ENCODE data around the gene UBTD2. TPM values are rescaled to one million over a fixed set of nuclear protein-coding genes. Genes with fewer than 3 reads are reported as not detected.
A peak's percentile ranks its signal among the peaks of the same experiment; 100 is the strongest.

UBTD2 gene
- total RNA-seq, 1 donor from 2014 or later = 45.9 TPM

DNA sequence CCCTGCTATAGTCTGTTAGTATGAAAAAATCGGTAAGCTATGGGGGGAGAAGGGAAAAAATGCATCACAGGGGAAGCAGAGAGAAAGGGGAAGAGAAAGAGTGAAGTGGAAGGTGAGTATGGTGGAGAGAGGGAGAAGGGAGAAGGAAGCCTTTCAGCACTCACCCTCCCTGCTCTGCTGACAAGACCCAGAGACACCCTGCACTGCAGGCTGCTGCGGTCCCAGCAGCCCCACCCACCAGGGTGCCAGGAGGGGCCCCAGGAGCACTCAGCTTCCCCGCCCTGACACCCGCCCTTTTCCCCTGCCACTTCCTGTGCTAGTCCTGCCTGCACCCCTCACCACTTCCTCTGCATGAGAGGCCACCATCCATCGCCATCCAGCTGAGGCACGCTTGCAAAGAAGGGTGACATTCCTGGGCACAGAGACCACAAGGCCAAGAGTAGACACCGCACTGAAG, 108.3 kb downstream of the UBTD2 start:
- H3K9me3 ChIP-seq (ENCODE audit: control insufficient read depth in 3 of 3, low read length in 3 of 3) = no peaks in the 10 kb centered on the region
- H3K27ac ChIP-seq (ENCODE audit: low read depth, low read length) = no peak overlapping the region
- H3K9ac ChIP-seq (ENCODE audit: low read depth in 1 of 3, low read length in 3 of 3) = peak overlapping the region in 1 of 3 donors; percentile 12
- H3K36me3 ChIP-seq (ENCODE audit: control insufficient read depth in 3 of 3, insufficient read depth in 3 of 3, low read length in 3 of 3) = no peaks in the 10 kb centered on the region
- H3K4me1 ChIP-seq (ENCODE audit: control insufficient read depth in 3 of 3, insufficient read depth in 3 of 3, low read length in 3 of 3) = peaks cover 30 to 59% (median 31%) of the 10 kb centered on the region in 3 donors
- no peak overlapping the region for H3K4me3 ChIP-seq (ENCODE audit: low read length in 3 of 3)
- H3K27me3 ChIP-seq (ENCODE audit: control insufficient read depth in 3 of 3, insufficient read depth in 3 of 3, low read length in 3 of 3) = no peaks in the 10 kb centered on the region

DNA sequence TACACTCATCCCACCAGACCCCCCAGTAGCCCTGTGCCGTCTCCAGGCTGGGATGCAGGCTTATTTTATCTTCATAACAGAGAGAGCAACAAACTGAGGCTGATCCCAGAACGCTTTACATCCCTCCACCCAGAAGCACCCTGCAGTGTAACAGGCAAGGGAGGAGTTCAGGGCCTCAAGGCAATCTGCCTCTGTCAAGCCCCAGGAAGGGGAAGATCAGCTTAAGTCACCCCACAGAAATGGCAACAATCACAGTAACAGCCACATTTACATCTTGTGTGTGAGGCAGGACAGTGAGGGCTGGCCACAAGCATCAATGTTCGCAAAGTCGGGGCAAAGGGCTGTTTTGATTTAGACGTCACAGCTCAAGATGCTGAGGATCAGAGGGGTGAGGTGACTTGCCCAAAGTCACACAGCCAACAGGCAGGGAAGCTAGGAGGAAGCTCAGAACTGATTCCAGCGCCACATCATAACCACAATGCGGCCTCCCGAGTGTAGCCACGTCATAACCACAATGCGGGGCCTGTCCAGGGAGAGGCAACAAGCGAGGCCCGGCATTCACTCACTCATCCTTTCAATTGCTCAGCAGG, 109.9 kb downstream of the UBTD2 start:
- peaks cover 38 to 65% (median 39%) of the 10 kb centered on the region in 3 donors for H3K4me1 ChIP-seq (ENCODE audit: control insufficient read depth in 3 of 3, insufficient read depth in 3 of 3, low read length in 3 of 3)
- H3K9me3 ChIP-seq (ENCODE audit: control insufficient read depth in 3 of 3, low read length in 3 of 3) = no peaks in the 10 kb centered on the region
- no peak overlapping the region for H3K4me3 ChIP-seq (ENCODE audit: low read length in 3 of 3)
- H3K27me3 ChIP-seq (ENCODE audit: control insufficient read depth in 3 of 3, insufficient read depth in 3 of 3, low read length in 3 of 3) = no peaks in the 10 kb centered on the region
- H3K36me3 ChIP-seq (ENCODE audit: control insufficient read depth in 3 of 3, insufficient read depth in 3 of 3, low read length in 3 of 3) = no peaks in the 10 kb centered on the region
- no peak overlapping the region for H3K27ac ChIP-seq (ENCODE audit: low read depth, low read length)
- H3K9ac ChIP-seq (ENCODE audit: low read depth in 1 of 3, low read length in 3 of 3) = peak overlapping the region in 2 of 3 donors; percentile 36 to 40

- Histone ChIP-seq H3K4me3 (ENCODE audit: low read length in 3 of 3) (no peak overlapping the region), H3K36me3 (ENCODE audit: control insufficient read depth in 3 of 3, insufficient read depth in 3 of 3, low read length in 3 of 3) (no peaks in the 10 kb centered on the region), H3K9me3 (ENCODE audit: control insufficient read depth in 3 of 3, low read length in 3 of 3) (no peaks in the 10 kb centered on the region), H3K4me1 (ENCODE audit: control insufficient read depth in 3 of 3, insufficient read depth in 3 of 3, low read length in 3 of 3) (peaks cover 40 to 65% (median 42%) of the 10 kb centered on the region in 3 donors), H3K27me3 (ENCODE audit: control insufficient read depth in 3 of 3, insufficient read depth in 3 of 3, low read length in 3 of 3) (no peaks in the 10 kb centered on the region), H3K27ac (ENCODE audit: low read depth, low read length) (no peak overlapping the region), H3K9ac (ENCODE audit: low read depth in 1 of 3, low read length in 3 of 3) (peak overlapping the region in 2 of 3 donors; percentile 36 to 40)
These were observed 110.5 kb downstream of the UBTD2 start for GRCh38 chr5:172172912-172173563.

DNA sequence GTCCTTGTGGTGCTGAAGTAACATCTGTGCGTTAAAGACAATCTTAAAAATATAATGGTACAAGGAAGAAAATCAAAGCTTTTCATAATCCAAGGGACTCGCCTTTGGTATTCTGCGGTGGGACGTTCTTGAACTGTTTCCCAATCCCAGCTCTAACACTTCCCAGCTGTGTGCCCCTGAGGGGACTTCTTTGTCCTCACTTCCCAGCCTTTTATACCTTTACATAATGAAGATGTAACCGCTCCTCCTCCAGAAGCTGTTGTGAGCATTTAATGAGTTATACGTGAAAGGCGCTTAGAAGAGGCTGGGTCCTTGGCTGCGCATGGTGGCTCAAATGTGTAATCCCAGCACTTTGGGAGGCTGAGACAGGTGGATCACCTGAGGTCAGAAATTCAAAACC, 112.4 kb downstream of the UBTD2 start:
- Histone ChIP-seq H3K9ac (ENCODE audit: low read depth in 1 of 3, low read length in 3 of 3) (no peak overlapping the region), H3K36me3 (ENCODE audit: control insufficient read depth in 3 of 3, insufficient read depth in 3 of 3, low read length in 3 of 3) (no peaks in the 10 kb centered on the region), H3K9me3 (ENCODE audit: control insufficient read depth in 3 of 3, low read length in 3 of 3) (no peaks in the 10 kb centered on the region), H3K4me1 (ENCODE audit: control insufficient read depth in 3 of 3, insufficient read depth in 3 of 3, low read length in 3 of 3) (peaks cover 47 to 68% (median 50%) of the 10 kb centered on the region in 3 donors), H3K27ac (ENCODE audit: low read depth, low read length) (no peak overlapping the region), H3K4me3 (ENCODE audit: low read length in 3 of 3) (no peak overlapping the region), H3K27me3 (ENCODE audit: control insufficient read depth in 3 of 3, insufficient read depth in 3 of 3, low read length in 3 of 3) (no peaks in the 10 kb centered on the region)

DNA sequence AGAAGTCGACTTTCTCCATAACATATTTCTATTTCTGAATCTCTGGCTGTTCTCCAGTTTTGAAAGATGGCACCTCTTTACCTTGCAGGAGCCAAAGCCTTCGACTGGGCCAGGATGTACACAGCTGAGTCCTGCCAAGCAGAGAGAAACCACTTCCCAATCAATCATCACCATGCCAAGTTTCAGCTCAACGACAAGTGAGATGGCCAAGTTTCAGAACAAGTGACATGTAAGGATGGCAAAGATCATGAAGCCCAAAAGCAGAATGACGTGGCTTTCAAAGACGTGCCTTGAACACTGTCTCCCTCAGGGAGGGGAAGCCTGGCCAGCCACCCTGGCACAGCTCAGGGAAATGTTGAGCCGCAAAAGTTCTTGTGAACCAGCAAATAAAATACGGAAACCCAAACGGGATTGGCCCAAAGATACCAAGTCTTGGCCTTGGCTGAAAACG, 113.3 kb downstream of the UBTD2 start:
- no peak overlapping the region for H3K9ac ChIP-seq (ENCODE audit: low read depth in 1 of 3, low read length in 3 of 3)
- H3K36me3 ChIP-seq (ENCODE audit: control insufficient read depth in 3 of 3, insufficient read depth in 3 of 3, low read length in 3 of 3) = no peaks in the 10 kb centered on the region
- peak overlapping the region in 2 of 3 donors; percentile 16 to 17 for H3K4me3 ChIP-seq (ENCODE audit: low read length in 3 of 3)
- H3K27ac ChIP-seq (ENCODE audit: low read depth, low read length) = no peak overlapping the region
- H3K9me3 ChIP-seq (ENCODE audit: control insufficient read depth in 3 of 3, low read length in 3 of 3) = no peaks in the 10 kb centered on the region
- H3K27me3 ChIP-seq (ENCODE audit: control insufficient read depth in 3 of 3, insufficient read depth in 3 of 3, low read length in 3 of 3) = no peaks in the 10 kb centered on the region
- H3K4me1 ChIP-seq (ENCODE audit: control insufficient read depth in 3 of 3, insufficient read depth in 3 of 3, low read length in 3 of 3) = peaks cover 46 to 68% (median 47%) of the 10 kb centered on the region in 3 donors

GRCh38 chr5:172169216-172169615, 114.3 kb downstream of the UBTD2 start:
- Histone ChIP-seq H3K27ac (ENCODE audit: low read depth, low read length) (no peak overlapping the region), H3K4me3 (ENCODE audit: low read length in 3 of 3) (no peak overlapping the region), H3K4me1 (ENCODE audit: control insufficient read depth in 3 of 3, insufficient read depth in 3 of 3, low read length in 3 of 3) (peaks cover 43 to 69% (median 47%) of the 10 kb centered on the region in 3 donors), H3K9me3 (ENCODE audit: control insufficient read depth in 3 of 3, low read length in 3 of 3) (no peaks in the 10 kb centered on the region), H3K9ac (ENCODE audit: low read depth in 1 of 3, low read length in 3 of 3) (no peak overlapping the region), H3K27me3 (ENCODE audit: control insufficient read depth in 3 of 3, insufficient read depth in 3 of 3, low read length in 3 of 3) (no peaks in the 10 kb centered on the region), H3K36me3 (ENCODE audit: control insufficient read depth in 3 of 3, insufficient read depth in 3 of 3, low read length in 3 of 3) (no peaks in the 10 kb centered on the region)

DNA sequence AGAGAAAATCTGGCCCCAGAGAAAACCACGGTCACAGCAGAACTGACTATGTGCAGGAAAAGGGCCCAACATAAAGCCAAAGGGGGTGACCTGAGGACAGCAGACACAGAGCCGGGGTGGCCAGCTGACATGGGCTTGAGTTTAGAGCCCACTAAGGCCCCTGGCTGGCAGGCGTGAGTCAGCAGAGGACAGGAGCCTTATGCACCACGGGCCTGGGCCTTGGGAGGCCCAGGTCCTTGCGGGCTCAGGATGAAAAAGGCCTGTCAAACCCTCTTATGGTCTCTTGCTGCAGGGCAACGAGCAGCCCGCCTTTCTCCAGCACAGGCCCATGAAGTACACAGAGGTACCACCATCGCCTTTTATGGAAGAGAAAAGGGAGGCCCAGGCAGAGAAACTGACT, 115.3 kb downstream of the UBTD2 start:
- Histone ChIP-seq H3K4me1 (ENCODE audit: control insufficient read depth in 3 of 3, insufficient read depth in 3 of 3, low read length in 3 of 3) (peaks cover 43 to 71% (median 50%) of the 10 kb centered on the region in 3 donors), H3K9me3 (ENCODE audit: control insufficient read depth in 3 of 3, low read length in 3 of 3) (no peaks in the 10 kb centered on the region), H3K27ac (ENCODE audit: low read depth, low read length) (peak overlapping the region; percentile 65)

DNA sequence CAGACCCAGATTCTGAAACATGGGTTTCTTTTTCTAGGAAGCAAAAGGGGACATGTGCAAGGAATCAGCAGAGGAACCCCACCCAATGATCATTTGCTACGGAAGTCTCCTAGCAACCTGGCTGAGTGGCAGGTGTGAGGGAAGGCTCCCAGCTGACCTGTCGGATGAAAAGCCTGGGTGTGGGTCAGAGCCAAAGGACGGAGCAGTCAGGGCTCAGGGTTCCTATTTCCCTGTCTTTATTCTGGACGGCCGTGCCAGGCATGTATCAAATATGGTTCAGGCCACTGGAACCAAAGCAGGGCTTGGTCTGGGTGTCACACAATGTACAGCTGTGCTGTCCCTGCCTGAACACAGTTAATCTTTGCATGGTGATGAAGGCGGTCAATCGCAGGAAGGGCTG, 115.7 kb downstream of the UBTD2 start:
- Histone ChIP-seq H3K9me3 (ENCODE audit: control insufficient read depth in 3 of 3, low read length in 3 of 3) (no peaks in the 10 kb centered on the region), H3K27ac (ENCODE audit: low read depth, low read length) (peak overlapping the region; percentile 65), H3K27me3 (ENCODE audit: control insufficient read depth in 3 of 3, insufficient read depth in 3 of 3, low read length in 3 of 3) (no peaks in the 10 kb centered on the region), H3K4me1 (ENCODE audit: control insufficient read depth in 3 of 3, insufficient read depth in 3 of 3, low read length in 3 of 3) (peaks cover 43 to 71% (median 48%) of the 10 kb centered on the region in 3 donors), H3K36me3 (ENCODE audit: control insufficient read depth in 3 of 3, insufficient read depth in 3 of 3, low read length in 3 of 3) (no peaks in the 10 kb centered on the region), H3K9ac (ENCODE audit: low read depth in 1 of 3, low read length in 3 of 3) (peak overlapping the region; percentile 30 to 57 (median 45)), H3K4me3 (ENCODE audit: low read length in 3 of 3) (peak overlapping the region; percentile 1 to 42 (median 27))

More for the DNA sequence above, 115.3 kb downstream of the UBTD2 start:
- Histone ChIP-seq H3K9ac (ENCODE audit: low read depth in 1 of 3, low read length in 3 of 3) (peak overlapping the region; percentile 30 to 57 (median 45)), H3K36me3 (ENCODE audit: control insufficient read depth in 3 of 3, insufficient read depth in 3 of 3, low read length in 3 of 3) (no peaks in the 10 kb centered on the region), H3K27me3 (ENCODE audit: control insufficient read depth in 3 of 3, insufficient read depth in 3 of 3, low read length in 3 of 3) (no peaks in the 10 kb centered on the region), H3K4me3 (ENCODE audit: low read length in 3 of 3) (peak overlapping the region; percentile 1 to 42 (median 27))

DNA sequence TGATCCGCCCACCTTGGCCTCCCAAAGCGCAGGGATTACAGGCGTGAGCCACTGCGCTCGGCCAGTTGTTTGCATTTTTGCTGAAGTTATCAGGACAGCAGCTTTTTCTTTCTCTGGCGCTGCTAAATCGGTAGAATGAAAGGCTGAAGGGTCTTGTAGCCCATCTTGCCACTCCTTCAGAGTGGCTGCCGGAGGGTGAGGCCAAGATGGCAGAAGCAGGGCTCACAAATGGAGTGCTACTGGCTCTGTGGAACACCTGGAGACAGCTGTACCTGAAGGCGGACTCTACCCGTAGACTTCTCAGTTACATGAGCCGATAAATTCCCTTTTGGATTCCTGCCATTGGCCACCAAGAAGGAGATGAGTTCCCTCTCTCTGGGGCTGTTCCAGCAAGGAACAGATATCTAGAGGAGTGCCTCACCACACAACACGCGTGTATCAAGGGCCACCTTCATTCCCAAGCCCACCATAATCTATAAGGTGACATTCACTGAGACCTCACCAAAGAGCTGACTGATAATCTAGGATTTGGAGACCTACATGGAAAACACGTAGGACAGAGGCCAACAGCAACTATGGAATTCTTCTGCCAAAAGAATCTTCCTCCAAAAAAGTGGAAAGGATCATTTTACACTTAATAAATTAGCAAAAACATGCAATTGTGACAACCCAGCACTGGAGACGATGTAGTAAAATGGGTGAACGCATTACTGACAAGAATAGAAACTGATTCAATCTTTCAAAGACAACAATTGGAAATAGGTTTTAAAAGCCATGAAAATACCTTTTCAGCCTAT, 117.3 kb downstream of the UBTD2 start:
- no peak overlapping the region for H3K4me3 ChIP-seq (ENCODE audit: low read length in 3 of 3)
- H3K27ac ChIP-seq (ENCODE audit: low read depth, low read length) = no peak overlapping the region
- no peaks in the 10 kb centered on the region for H3K9me3 ChIP-seq (ENCODE audit: control insufficient read depth in 3 of 3, low read length in 3 of 3)
- no peak overlapping the region for H3K9ac ChIP-seq (ENCODE audit: low read depth in 1 of 3, low read length in 3 of 3)
- H3K27me3 ChIP-seq (ENCODE audit: control insufficient read depth in 3 of 3, insufficient read depth in 3 of 3, low read length in 3 of 3) = no peaks in the 10 kb centered on the region
- peaks cover 45 to 68% (median 50%) of the 10 kb centered on the region in 3 donors for H3K4me1 ChIP-seq (ENCODE audit: control insufficient read depth in 3 of 3, insufficient read depth in 3 of 3, low read length in 3 of 3)
- H3K36me3 ChIP-seq (ENCODE audit: control insufficient read depth in 3 of 3, insufficient read depth in 3 of 3, low read length in 3 of 3) = no peaks in the 10 kb centered on the region

All from skeletal muscle tissue (tissue), 4 donors.